ENCODE measurements around the gene SYDE1.

The SYDE1 gene

GRCh38 chr19:15116856-15117255, 9.7 kb downstream of the SYDE1 start:
- TF ChIP-seq GATA2 (IDR thresholded peaks at IDR 0.05; ENCODE audit: low read depth, low read length) = no peak
- TF ChIP-seq GATA3 (IDR thresholded peaks at IDR 0.05; ENCODE audit: low read depth, low read length) = no peak

GRCh38 chr19:15118248-15118647, 11.0 kb downstream of the SYDE1 start:
- TF ChIP-seq GATA3 (IDR thresholded peaks at IDR 0.05; ENCODE audit: low read depth, low read length) (no peak), GATA2 (IDR thresholded peaks at IDR 0.05; ENCODE audit: low read depth, low read length) (no peak)

- no peak for TF ChIP-seq GATA3 (IDR thresholded peaks at IDR 0.05; ENCODE audit: low read depth, low read length)
- no peak for TF ChIP-seq GATA2 (IDR thresholded peaks at IDR 0.05; ENCODE audit: low read depth, low read length)
Observed at GRCh38 chr19:15118789-15119494, 11.7 kb downstream of the SYDE1 start.

GRCh38 chr19:15120135-15121026, 13.2 kb downstream of the SYDE1 start:
- TF ChIP-seq GATA3 (IDR thresholded peaks at IDR 0.05; ENCODE audit: low read depth, low read length) (no peak), GATA2 (IDR thresholded peaks at IDR 0.05; ENCODE audit: low read depth, low read length) (no peak)

GRCh38 chr19:15122331-15123030, 15.3 kb downstream of the SYDE1 start:
- TF ChIP-seq GATA2 (IDR thresholded peaks at IDR 0.05; ENCODE audit: low read depth, low read length) (no peak), GATA3 (IDR thresholded peaks at IDR 0.05; ENCODE audit: low read depth, low read length) (no peak)

- TF ChIP-seq GATA3 (IDR thresholded peaks at IDR 0.05; ENCODE audit: low read depth, low read length) = no peak
- no peak for TF ChIP-seq GATA2 (IDR thresholded peaks at IDR 0.05; ENCODE audit: low read depth, low read length)
Observed at GRCh38 chr19:15123031-15123890, 16.1 kb downstream of the SYDE1 start.

- TF ChIP-seq GATA2 (IDR thresholded peaks at IDR 0.05; ENCODE audit: low read depth, low read length) = no peak
- no peak for TF ChIP-seq GATA3 (IDR thresholded peaks at IDR 0.05; ENCODE audit: low read depth, low read length)
Observed at GRCh38 chr19:15123900-15124299, 16.7 kb downstream of the SYDE1 start.

GRCh38 chr19:15124572-15125231, 17.5 kb downstream of the SYDE1 start:
- TF ChIP-seq GATA2 (IDR thresholded peaks at IDR 0.05; ENCODE audit: low read depth, low read length) (no peak), GATA3 (IDR thresholded peaks at IDR 0.05; ENCODE audit: low read depth, low read length) (no peak)

GRCh38 chr19:15125232-15126067, 18.2 kb downstream of the SYDE1 start:
- no peak for TF ChIP-seq GATA2 (IDR thresholded peaks at IDR 0.05; ENCODE audit: low read depth, low read length)
- no peak for TF ChIP-seq GATA3 (IDR thresholded peaks at IDR 0.05; ENCODE audit: low read depth, low read length)

- TF ChIP-seq GATA2 (IDR thresholded peaks at IDR 0.05; ENCODE audit: low read depth, low read length) (no peak), GATA3 (IDR thresholded peaks at IDR 0.05; ENCODE audit: low read depth, low read length) (no peak)
Observed at GRCh38 chr19:15126131-15126910, 19.1 kb downstream of the SYDE1 start.

- TF ChIP-seq GATA2 (IDR thresholded peaks at IDR 0.05; ENCODE audit: low read depth, low read length) = no peak
- TF ChIP-seq GATA3 (IDR thresholded peaks at IDR 0.05; ENCODE audit: low read depth, low read length) = no peak
Observed at GRCh38 chr19:15128162-15128770, 21.1 kb downstream of the SYDE1 start.

All from SH-SY5Y (cell line).